Transverse colon (tissue), 4 donors: Measurements from ENCODE around the gene AGAP1.

ENCODE experiments used
- CTCF ChIP-seq, 5 experiments: fragments of 200-600 bp in 3 of 5; fragments of 450-650 bp in 2 of 5; sonication (generic) in 3 of 5; IDR thresholded peaks; 1 replicate in 2 of 5; 2 replicates in 3 of 5; pipeline ENCODE4 v1.5.1; 2016 to 2017; ENCODE audit warnings: antibody characterized with exemption in 5 of 5, inconsistent platforms in 3 of 5, mild to moderate bottlenecking in 2 of 5, moderate library complexity in 1 of 5
- EP300 ChIP-seq: sonication (generic); formaldehyde crosslinking; IDR thresholded peaks from one replicate; pipeline ENCODE4 v1.6.1; 2017; ENCODE audit warnings: antibody characterized with exemption, low read depth
- POLR2A ChIP-seq: fragments of 450-650 bp; IDR thresholded peaks from one replicate; pipeline ENCODE4 v1.6.1; 2016; ENCODE audit warnings: antibody characterized with exemption, mild to moderate bottlenecking, moderate library complexity
- POLR2AphosphoS5 ChIP-seq, 3 donors: sonication (generic); formaldehyde crosslinking; IDR thresholded peaks; one replicate each; pipeline ENCODE4 v1.6.1; 2016; ENCODE audit warnings: antibody characterized with exemption in 3 of 3

- TF ChIP-seq POLR2AphosphoS5 (IDR thresholded peaks at IDR 0.05) (no peak), CTCF (IDR thresholded peaks at IDR 0.05) (no peak), EP300 (no peak), POLR2A (no peak)
Observed at GRCh38 chr2:235937087-235937486, 443.2 kb downstream of the AGAP1 start.
